Sciatic nerve (tissue), 2 donors: ENCODE measurements around the gene C1QTNF9B. TPM values are rescaled to one million over a fixed set of nuclear protein-coding genes. Genes with fewer than 3 reads are reported as not detected.

Experiments
- ATAC-seq: fragments of 200-7000 bp; cut with Tn5 transposase; one replicate; pipeline ENCODE4 v1.9.1; 2020; ENCODE audit warnings: mild to moderate bottlenecking, moderate library complexity
- DNase-seq: peaks from one replicate; pipeline ENCODE4 v3.0.0-alpha.2; 2020; ENCODE audit warnings: low spot score
- intact Hi-C: fragments of 100-400 bp; cut with DNase I; formaldehyde crosslinking; loops from one replicate; pipeline ENCODE4 v1.14.2; 2022
- total RNA-seq: library from RNA; stranded (reverse); fragmentation: NEBNext Ultra II Directional; extraction: Animal tissue kit (Norgen Biotek cat#: 25700); gene quantifications from one replicate; pipeline ENCODE4 v1.2.1, GENCODE V29; 2021
- donor health status: DM: no; HTN: no; CAD: no.
- donor health status: DM: no; HTN: no; CAD: no.

The C1QTNF9B gene
- total RNA-seq, 1 donor from 2014 or later: 3.0 TPM

DNA sequence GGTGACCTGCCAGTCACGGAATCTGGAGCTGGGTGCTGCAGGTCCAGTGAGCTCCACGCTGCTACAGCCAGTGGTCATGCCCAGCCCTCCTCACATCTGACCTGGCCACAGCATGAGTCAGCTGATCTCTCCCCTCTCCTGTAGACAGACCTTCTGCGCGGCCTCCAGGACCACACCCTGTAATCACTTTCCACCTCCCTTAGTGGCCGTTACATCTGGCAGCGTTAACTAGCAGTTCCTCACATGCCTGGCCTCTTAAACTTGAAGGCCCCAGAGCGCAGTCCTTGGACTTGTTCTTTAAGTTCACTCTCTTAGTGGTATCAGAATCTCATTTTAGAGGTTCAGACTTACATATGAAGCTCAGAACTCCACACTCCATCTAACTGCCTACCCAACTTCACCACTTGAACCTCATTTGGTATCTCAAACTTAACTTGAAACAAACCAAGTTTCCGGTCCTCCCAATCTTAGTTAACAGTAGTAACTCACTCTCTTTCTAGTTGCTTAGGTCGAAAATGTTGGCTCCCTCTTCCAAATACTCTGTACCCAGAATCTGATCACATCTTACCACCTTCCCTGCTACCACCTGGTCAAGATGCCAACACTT is 30.8 kb downstream of the C1QTNF9B start:
- DNase-seq: no peak
- intact Hi-C loops: no loop called here
- ATAC-seq: peak; percentile 60

- intact Hi-C loops: no loop called here
- ATAC-seq: no peak
These were observed 31.4 kb downstream of the C1QTNF9B start for GRCh38 chr13:23865906-23866305.

DNA sequence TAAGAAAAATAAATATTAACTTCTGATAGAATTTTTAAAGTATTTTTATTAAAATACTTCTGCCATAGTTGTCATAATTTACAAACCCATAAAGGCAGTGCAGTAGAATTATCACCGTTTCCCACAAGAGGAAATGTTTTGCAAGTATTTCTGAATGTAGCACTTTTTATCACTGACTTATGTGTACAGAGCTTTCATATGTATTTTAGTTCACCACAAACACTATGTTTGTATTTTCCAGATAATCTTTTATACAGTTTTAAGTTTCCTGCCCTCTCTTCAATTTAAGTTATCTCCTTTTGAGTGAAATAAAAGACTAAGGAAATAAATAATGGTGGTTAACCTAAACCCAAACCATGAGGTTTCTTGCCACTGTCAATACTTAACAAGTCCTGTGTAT is 32.3 kb downstream of the C1QTNF9B start:
- no peak for DNase-seq
- intact Hi-C loops: no loop called here
- no peak for ATAC-seq

More at GRCh38 chr13:23865906-23866305, 31.4 kb downstream of the C1QTNF9B start:
- no peak for DNase-seq

DNA sequence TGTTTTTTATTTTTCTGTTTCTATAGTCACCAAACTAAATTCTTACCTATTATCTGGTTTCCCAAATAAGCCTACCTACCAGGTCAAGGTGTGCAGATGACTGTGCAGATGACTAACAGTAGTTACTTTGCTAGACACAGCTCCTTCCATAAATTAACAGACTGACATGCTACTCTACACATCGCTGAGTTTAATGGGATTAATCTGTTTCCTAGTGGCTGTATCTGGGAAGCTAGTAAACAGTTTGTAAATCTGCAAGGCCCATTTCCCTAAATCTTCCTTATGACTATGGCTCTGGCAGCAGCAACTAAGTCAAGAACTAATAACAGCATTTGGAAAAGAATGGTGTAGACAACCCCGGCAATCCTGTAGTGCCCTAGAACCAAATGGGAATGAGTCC is 36.0 kb downstream of the C1QTNF9B start:
- DNase-seq (no peak), ATAC-seq (no peak)
- intact Hi-C loops: no loop called here

DNA sequence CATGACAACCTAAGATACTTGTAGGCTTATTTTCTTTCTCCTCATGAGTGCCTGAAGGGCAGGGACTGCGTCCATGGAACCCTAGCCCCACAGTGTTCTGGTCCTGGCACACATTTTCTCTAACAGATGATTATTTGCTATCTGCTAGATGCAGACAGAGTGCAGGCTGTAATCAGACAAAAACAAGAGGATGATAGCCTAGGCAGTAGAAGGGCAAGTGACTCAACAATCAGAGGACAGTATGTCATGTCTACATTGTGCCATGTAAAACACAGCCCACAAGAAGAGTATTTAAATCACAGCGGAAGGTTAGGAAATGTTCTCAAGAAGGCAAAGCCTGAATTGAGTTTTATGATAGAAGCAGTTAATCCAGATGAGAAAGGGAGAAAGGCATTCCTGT is 37.4 kb downstream of the C1QTNF9B start:
- intact Hi-C loops: no loop called here
- DNase-seq: no peak
- no peak for ATAC-seq

GRCh38 chr13:23859455-23859854 is 37.8 kb downstream of the C1QTNF9B start:
- intact Hi-C loops: no loop called here
- DNase-seq (no peak), ATAC-seq (no peak)

- ATAC-seq (no peak), DNase-seq (no peak)
- intact Hi-C loops: no loop called here
These were observed 38.8 kb downstream of the C1QTNF9B start for GRCh38 chr13:23858546-23858945.

- DNase-seq: no peak
- intact Hi-C loops: no loop called here
- ATAC-seq: no peak
These were observed 41.1 kb downstream of the C1QTNF9B start for GRCh38 chr13:23856008-23856750.

DNA sequence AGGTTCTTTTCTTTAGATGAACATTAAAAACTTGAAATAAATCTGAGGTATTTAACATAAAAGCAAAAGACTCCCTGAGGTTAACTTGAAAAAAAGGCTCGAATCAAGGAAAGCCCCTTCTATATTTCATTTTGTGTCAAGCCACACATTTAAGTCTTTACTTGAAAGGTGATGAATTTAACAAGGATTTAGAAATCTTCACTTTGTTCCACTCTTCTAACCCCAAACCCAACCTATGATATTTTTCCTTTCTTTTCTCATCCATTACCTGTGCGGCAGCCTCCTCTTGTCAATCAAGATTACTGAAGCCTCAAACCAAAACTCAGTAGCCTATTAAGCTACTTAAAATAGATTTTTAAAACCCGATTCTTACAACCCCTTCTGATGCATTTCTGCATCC is 41.9 kb downstream of the C1QTNF9B start:
- intact Hi-C loops: no loop called here
- no peak for ATAC-seq
- DNase-seq: no peak

DNA sequence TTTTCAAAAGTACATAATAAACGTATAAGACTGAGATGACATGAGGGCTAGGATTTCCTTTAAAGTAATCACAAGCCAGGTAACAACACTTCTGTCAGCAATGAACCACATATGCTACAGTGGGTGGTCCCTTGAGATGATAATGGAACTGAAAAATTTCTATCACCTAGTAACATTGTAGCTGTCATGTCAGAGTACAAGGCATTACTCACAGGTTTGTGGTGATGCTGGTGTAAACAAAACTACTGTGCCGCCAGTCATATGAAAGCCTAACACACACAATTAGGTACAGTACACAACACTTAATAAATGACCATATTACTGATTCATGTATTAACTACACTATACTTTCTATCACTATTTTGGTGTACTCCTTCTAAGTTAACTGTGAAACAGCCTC is 45.0 kb downstream of the C1QTNF9B start:
- ATAC-seq: no peak
- intact Hi-C loops: no loop called here
- no peak for DNase-seq

DNA sequence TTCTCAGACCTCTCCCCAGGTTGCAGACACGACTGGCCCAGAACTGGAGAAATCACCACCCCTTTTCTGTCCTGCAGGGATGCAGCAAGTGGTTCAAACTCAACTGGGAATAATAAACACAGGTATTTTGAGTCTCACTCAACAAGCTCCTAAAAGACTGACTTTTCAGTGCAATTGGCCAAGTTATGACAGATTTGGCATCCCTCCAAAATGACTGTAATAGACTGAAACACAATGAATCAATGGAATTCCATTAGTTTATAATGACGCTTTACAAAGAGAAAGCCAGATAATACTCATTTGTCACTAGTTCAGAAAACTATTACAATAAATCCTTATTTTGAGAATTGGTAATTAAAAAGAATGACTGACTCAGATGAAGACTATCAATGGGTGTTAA is 46.2 kb downstream of the C1QTNF9B start:
- intact Hi-C loops: no loop called here
- no peak for DNase-seq
- no peak for ATAC-seq

GRCh38 chr13:23850134-23850533 is 47.2 kb downstream of the C1QTNF9B start:
- intact Hi-C loops: no loop called here
- ATAC-seq (no peak), DNase-seq (no peak)

DNA sequence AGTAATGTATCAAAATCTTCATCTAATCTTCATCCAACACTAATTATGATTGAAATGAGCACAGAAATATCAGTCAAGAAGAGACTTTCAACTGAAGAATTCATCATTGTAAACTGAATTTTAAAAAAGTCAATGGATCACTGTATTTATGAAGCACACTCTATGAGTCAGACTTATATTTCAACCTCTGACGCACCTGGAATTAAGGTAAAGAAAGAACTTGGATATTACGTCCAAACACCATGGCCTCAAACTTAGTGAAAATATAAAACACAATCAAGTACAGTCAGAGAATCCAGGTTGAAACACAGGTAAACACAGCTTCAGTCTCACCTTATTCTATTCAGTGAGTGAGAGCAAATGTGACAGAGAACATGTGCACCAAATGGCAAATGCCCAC is 47.6 kb downstream of the C1QTNF9B start:
- ATAC-seq (no peak), DNase-seq (no peak)
- intact Hi-C loops: no loop called here

- ATAC-seq (no peak), DNase-seq (no peak)
- intact Hi-C loops: no loop called here
These were observed 48.6 kb downstream of the C1QTNF9B start for GRCh38 chr13:23848646-23849141.

GRCh38 chr13:23848019-23848418 is 49.3 kb downstream of the C1QTNF9B start:
- intact Hi-C loops: no loop called here
- ATAC-seq (no peak), DNase-seq (no peak)

- ATAC-seq (no peak), DNase-seq (no peak)
- intact Hi-C loops: no loop called here
These were observed 49.8 kb downstream of the C1QTNF9B start for GRCh38 chr13:23847497-23847896.

DNA sequence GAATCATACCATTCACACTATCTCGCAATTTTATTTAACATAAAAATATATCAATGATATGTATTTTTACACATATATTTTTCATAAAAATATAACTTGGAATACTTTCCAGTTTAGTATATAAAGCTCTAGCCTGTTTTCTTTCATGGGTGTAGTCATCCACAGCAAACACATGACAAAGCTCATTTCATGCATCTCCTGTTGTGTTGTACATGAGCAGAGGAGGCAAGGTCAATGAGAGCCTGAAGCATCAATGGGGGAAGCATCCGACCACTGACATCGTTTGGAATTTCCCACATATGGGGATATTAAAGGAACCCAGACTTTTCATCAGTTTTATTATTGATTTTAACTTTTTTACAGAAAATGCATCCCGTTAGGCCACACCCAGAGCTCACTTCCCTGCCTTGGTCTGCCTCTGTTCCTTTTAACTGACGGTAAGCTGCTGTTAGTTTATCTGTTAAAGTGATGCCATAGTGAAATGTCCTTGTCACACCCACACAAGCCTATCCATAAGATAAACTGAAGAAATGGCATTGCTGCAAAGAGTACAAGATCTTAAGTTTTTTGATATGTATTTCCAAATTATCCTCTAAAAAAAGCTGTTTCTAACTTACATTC is 52.1 kb downstream of the C1QTNF9B start:
- ATAC-seq (no peak), DNase-seq (no peak)
- intact Hi-C loops: no loop called here

GRCh38 chr13:23844132-23844531 is 53.2 kb downstream of the C1QTNF9B start:
- DNase-seq (no peak), ATAC-seq (no peak)
- intact Hi-C loops: no loop called here

- DNase-seq (no peak), ATAC-seq (no peak)
- intact Hi-C loops: no loop called here
These were observed 53.9 kb downstream of the C1QTNF9B start for GRCh38 chr13:23843436-23843835.

DNA sequence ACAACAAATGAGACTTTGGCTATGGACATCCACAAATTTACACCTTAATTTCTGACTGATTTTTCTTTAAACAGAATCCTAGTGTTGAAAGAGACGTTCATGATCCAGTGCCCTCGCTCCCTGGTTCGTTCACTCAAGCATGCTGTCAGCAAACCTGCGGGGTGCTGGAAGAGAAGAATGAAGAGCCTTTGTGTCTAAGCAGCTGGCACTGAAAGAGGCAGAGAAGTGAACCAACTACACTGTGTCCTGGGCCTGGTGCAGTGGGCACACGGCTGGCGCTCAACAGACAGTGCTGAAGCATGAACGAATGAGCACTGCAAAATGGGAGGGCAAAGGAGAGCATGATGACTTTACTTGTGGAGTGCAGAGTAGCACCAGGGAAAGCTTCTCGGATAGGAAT is 54.9 kb downstream of the C1QTNF9B start:
- ATAC-seq: no peak
- intact Hi-C loops: no loop called here
- no peak for DNase-seq
